Activated CD4-positive, alpha-beta T cell treated with anti-CD3 and anti-CD28 coated beads, Interleukin-10, Interleukin-2, amounts not matched to agents 100 ng/mL and 50 ng/mL, durations not matched to agents 16 hours and 8 hours (primary cell): ENCODE measurements around the gene GABRG3.
"Not testable (repeated sequence)": the region's sequence is repeated elsewhere in the genome, so short reads cannot be mapped to it uniquely, and the experiment has no call there.

Experiments used
- DNase-seq: peaks from one replicate; pipeline ENCODE4 v3.0.0-alpha.2; 2020

Gene GABRG3

DNA sequence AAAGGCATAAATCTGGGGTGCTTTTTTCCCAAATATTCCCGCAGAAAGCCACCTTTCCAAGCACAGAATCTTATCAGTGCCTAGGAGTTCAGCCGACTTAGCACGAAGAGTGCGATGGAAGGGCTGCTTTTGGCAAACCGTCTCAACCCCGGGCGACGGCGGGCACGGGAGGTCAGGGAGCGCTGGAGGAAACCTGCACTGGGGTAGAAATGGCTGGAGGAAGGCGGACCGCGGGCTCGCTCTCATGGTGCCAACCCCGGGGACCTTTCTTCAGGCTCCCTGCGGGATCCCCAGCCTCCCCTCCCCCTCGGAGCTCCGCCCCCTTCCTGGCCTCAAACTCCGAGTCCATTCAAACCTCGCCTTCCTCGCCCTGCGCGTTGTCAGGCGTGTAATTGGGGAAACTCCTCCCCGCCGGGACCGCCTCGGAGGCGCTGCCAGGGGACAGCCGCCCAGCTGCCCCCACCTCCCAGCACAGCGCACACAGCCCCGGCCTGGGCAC, at the start of gene GABRG3:
TSS of gene GABRG3 (plus strand) at position 470 of the 499 bp plus-strand sequence.
- DNase-seq, result peak; percentile 2

DNA sequence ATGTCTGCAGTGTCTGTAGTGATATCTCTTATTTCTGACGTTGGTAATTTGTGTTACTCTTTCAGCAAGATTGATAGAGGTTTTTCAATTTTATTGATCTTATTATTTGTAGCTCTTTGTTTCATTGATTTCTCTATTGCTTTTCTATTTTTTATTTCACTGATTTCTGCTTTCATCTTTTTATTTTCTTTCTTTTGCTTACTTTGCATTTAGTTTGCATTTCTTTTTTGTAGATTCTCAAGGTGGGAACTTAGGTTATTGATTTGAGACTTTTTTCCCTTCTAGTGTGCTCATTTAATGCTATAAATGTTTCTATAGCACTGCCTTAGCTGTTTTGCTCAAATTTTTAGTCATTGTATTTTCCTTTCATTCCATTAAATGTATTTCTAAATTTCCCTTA, 49.5 kb upstream of the GABRG3 start:
- no peak for DNase-seq

DNA sequence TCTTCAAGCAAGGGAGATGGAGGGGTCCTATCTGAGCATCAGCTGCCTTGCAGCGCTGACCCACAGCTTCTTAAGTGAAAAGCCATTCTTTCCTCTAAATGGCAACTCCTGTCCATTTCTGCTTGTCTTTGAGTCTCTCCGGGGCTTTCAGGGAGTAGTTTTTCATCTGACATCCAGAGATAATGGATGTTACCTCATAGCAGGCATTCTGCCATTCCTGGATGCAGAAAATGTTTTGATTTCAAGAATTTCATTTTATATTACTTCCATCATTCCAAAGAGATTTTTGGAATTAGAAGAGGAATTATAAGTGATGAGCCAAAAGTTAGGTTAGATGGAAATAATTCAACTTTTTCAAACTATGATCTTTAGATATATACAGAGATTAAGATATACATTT, 44.9 kb upstream of the GABRG3 start:
- no peak for DNase-seq

DNA sequence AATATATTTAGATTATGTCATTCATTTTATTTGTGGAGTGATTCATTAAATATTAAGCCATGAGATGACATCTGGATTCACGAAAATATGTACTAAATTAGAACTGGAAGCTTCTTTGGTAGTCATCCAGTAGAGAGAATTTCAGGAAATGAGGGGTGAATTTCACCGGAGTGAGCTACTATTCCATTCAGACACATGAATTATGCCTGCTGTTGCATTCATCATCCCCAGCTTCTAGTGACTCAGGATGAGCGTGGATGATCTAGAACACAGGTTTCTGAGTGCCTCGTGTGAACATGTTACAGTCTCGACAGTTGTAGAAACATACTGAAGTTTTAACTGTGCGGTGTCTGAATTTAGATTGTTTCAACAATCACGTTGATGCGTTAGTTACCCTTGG, 42.9 kb upstream of the GABRG3 start:
- no peak for DNase-seq

DNA sequence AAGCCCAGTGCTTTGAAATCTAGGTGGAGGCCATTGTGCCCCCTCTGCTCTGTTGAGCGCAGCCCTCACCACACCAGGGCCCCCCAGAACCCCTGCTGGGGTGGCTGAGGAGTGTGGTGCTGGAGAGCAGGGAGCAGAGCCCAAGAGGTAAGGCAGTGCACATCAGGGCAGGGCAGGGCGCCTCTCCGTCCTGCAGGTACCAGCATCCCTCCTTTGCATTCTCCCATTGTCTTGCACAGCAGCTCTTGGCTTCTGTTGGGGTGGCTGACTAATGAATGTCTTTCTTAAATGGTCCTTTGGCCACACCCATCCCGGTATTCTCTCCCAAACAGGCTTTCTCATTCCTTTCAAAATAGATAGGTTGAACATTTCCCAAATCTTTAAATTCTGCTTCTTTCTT, 41.4 kb upstream of the GABRG3 start:
- DNase-seq, result no peak

DNA sequence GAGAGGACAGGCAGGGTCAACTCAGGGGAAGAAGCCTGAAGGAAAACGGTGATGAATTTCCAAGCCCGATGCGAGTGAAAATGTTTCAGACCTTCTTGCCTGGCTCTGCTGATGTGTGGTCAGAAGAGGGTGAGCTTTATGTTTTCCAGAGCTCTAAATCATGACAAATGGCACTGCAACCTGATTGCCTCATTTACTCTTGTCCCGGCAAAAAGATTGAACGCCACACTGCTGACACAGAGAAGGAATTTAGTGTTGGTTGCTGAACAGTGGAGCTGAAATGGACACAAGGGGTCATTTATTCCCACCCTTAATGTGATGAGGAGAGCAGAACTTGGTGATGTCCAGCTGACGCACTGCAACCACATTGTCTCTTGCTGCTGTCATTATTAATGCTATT, 36.1 kb upstream of the GABRG3 start:
- no peak for DNase-seq

DNA sequence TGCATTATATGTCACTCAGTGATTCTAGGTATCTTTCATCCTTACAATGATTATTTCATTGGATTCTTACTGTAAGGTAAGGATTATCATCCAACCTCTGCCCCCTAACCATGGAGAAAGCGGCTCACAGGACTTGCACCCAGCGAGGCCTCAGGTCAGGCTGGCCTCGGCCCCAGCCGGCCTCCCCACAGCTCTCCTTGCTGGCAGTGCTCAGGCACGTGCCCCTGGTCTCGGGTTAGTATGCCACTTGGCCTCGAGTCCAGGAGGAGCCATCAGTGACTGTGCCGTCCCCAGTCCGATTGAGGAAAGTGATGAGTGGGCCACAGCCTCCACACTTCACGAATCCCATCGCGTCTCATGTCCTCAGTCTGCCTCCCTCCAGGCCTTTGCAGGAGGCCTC, 35.7 kb upstream of the GABRG3 start:
- DNase-seq, result no peak

DNA sequence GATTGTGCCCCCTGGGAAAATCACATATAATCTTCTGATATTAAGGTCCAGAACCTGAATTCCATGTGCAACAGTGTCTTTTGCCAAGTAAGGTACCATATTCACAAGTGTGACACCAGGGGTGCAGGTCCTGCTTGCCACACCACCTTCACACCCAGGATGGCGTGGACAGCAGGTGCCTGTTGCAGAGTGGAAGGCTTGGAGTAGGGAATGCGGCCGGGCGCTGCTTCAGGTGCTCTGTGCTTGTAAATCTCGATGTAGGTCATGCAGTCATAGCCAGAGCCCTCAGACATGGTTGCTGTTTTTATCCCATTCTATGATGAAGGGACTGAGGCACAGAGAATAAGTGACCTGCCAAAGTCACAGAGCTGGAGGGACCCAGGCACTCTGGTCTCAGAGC, 34.5 kb upstream of the GABRG3 start:
- no peak for DNase-seq

DNA sequence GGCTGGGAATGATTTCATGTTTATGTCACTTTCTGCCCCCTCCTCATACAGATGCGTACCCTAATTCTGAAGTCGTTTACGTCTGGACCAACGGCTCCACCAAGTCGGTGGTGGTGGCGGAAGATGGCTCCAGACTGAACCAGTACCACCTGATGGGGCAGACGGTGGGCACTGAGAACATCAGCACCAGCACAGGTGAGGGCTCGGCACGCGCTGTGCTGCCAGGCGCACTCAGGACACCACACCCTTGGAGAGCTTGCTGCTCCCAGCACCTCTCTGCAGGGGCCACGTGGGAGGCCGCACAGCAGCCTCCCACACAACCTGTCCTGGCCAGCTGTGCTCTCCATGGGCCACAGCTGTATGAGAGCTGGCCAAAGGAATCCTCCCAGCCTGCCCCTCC, 33.8 kb upstream of the GABRG3 start:
- no peak for DNase-seq

DNA sequence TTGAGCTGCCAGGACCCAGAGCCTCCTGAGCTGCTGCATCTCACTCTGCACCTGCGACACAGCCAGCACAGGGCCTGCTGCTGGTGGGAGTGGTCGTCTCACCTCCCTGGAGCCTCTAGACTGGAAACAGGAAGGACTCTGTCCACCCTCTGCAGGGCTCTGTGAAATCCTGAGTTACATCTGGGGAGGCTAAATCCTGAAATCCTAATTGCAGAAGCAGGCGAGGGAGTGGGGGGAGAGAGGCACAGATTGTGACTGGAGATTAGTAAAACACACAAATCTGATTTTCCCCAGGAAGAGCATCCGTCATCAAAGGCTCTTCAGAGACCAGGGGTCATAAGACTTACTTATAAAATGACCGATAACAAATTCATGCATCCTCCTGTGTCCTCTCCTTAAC, 31.6 kb upstream of the GABRG3 start:
- DNase-seq, result no peak

DNA sequence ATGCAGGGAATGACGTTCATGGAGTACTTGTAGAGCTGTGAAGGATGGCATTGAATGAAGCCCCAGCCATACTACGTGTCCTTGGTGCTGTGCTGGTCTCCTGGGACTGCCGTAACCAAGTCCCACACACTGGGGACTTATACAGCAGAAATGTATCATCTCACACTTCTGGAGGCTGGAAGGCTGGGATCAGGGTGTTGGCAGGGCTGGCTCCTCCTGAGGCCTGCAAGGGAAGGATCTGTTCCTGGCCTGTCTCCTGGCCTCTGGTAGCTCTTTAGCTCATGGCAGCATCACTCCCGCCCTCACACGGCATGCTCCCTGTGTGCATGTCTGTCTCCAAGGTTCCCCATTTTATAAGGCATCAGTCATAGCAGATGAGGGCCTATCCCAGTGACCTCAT, 29.5 kb upstream of the GABRG3 start:
- no peak for DNase-seq

DNA sequence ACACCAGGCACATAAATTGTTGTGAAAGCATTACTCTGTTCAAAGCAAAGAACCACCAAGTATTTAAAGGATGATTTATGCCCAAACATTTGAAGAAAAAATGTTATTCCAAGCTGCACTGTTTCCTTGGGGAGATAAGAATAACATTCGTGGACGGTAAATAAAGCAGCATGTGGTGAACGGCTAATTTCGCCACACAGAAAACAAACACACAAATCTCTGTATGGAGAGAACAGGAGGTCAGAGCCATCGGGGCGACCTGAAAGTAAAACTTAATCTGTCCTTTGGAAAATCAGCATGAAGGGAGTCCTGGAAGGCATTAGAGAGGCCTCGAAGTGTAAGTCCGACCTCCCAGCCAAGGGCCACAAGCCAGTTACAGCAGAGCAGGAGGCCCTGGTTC, 27.1 kb upstream of the GABRG3 start:
- no peak for DNase-seq

DNA sequence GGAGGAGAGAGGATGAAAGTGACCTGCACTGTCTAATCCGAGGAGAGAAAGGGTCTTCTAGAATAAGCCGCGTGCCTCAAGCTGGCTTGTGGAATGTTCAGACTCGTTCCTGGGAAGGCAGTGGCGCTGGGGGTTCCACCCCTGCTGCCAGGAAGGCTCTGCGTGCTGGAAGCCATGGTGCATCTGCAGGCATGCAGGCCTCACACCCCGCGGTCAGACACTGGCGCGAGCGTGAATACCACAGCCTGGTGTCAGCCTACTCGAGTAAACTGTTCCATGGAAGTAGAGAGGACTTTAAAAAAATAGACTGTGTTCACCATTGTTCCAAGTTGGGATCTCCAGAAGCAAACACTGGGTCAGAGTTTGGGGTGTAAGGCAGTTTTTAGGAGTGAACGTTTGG, 25.9 kb upstream of the GABRG3 start:
- DNase-seq, result no peak

DNA sequence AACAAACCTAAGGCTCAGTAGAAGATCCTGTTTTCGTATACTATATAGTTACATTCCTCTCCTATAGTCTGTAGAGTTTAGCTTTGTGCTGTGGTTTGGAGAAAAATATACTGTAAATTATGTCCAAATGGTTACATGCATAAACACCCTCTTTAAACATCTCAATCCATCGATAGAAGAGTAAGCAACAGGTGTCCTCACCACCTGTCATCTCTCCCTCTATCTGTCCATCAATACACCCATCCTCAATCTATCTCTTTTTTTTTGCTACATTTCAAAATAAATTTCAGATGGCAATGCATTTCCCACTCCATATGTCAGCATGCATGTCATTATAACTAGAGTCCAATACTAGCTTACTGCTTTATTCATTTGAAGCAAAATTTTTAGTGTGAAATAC, 21.0 kb upstream of the GABRG3 start:
- DNase-seq, result no peak

DNA sequence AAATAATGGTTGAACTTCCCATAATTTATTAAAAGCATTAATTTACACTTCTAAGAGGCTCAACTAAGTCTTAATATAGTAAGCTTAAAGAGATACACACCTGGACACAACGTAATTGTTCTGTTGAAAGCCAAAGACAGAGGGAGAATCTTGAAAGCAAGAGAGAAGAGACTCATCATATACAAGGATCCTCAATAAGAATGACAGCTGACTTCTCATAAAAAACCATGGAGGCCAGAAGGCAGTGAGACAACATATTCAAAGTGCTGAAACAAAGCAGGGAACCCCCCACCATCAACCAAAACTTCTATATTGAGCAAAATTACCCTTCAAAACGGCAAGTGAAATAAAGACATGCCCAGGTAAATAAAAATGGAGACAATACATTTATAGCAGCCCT, 16.6 kb upstream of the GABRG3 start:
- no peak for DNase-seq

DNA sequence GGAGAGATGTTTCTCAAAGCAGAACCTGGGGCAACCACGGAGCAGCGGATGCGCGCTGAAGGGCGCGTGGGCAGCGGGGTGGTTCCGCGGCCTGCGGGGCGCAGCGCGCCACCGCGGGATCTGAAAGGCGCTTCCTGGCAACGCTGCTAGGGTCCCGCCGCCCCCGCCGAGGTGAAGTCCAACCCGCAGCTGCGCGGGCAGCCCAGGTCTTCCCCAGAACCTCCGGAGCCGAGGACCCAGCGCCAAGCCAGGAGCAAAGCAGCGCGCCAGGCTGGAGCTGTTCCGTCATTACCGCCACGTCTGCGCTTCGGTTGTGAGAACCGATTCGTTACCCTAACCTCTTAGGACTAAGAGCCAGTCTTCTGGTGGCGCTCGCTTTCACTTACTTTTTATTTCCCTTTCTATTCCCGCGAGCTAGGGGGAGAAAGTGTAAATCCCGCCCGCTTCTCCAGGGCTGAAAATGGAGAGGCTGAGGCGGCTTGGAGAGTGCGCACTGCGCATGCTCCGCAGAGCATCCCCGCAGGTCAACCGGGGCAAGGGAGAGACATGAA, 3.2 kb upstream of the GABRG3 start:
- DNase-seq, result no peak

DNA sequence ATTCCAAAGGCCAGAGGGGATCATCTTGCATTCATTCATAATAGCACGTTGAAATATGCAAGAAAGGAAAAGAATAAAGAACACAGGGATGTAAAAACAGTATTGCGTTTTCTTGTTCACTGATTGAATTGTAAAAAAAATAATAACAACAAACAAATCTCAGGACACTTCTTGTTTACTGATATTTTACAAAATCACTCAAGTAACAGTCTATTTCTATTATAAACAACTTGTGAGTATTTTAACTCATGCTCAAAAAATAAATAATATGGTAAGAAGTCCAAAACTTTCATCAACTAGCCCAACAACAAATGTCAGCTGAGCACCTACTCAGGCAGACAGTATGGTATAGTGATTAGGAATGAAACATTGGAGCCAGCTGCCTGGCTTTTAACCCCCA, 2.2 kb upstream of the GABRG3 start:
- DNase-seq, result no peak

DNA sequence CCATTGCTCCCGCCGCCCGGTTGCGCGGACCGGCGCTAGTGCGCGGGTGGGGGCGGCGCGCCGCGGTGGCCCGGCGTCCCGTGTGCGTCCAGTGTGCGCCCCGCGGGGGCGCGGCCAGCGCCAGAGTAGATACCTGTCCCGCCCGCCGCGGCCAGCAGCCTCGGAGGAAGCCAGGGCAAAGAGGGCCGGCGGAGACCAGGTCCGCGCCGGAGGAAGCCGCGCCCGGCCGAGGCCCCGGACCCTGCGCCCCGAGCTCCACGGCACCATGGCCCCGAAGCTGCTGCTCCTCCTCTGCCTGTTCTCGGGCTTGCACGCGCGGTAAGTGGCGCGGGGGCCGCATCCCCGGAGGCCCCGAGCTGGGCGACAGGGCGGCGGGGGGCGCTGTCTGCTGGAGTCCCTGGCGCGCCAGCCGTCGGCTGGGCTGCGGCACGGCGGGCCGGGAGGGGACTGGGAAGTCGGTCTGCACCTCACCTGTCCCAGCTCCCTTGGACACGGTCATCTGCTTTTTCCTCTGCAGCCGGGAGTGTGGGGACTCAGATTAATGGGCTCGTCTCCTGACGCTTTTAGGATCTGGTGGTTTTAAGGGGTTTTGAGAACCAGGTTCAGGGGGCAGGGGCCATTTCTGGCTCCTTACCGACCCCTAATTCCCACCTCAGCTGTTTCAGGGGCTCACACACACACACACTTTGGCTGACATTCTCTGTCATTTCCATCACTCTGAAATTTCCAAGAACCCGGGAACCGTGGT, 464 bp downstream of the GABRG3 start:
- DNase-seq, result no peak

DNA sequence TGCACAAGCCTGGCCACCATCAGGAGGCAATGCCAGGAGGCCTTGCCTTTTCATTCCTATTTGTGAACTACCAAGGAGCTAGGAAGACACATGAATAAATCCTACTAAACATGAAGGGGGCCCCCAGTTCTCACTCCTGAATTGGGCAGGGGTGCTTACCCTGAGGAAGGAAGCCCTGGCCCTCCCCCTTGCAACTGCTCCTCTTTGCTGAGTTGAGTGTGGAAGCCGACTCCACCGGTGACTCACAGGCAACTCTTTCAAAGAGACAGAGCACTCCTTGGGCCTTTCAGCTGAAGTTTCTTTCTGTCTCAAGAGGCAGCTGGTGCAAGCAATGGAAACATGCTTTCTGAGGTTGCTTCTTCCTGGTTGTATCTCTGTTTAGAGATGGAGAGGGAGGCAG, 1.7 kb downstream of the GABRG3 start:
- no peak for DNase-seq

DNA sequence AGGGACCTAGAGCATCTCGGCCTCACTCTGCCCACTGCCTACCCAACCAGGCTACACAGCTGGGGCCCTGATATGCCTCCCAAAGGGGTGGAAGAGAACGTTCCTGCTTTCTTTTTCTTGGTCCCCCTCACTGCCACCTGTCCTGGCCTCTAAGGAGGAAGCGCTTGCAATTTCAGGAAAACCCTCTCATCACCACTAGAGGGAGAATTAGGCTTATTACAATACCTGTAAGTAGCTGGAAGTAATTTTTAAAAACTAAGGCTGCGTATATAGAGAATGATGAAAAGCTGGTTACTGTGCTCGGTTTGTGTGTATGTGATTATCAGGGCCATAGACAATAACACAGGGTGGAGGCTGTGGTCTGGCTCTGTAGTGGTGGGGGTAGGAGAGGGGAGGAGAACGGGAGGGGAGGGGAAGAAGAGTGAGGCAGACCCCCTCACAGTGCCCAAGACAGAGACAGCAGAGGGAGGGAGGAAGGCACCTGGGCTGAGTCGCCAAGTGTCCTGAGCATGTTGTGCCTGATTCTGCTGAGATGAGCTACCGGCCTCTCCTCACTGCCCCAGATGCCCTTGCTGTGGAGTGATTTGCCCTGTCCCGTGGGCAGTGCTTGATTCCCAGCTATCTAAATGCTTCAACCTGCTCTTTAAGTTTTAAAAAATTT, 3.3 kb downstream of the GABRG3 start:
- no peak for DNase-seq

DNA sequence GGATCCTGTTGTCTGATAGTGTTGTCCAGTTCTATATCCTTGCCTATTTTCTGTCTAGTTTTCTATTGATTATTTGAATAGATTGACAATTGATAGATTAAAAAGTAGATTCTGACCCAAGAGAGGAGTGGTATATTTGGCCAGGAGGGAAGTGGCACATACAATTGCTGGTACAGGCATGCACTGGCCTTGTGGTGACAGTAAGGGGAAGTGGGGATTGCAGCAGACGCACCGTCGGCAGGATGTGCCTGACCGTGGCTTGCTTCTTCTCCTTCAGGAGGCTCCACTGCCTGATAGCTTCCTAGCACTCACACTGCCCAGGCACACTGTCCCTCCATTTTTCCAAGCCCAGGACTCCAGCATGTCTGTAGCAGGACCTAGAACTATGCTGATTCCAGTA, 10.5 kb downstream of the GABRG3 start:
- DNase-seq, result no peak

DNA sequence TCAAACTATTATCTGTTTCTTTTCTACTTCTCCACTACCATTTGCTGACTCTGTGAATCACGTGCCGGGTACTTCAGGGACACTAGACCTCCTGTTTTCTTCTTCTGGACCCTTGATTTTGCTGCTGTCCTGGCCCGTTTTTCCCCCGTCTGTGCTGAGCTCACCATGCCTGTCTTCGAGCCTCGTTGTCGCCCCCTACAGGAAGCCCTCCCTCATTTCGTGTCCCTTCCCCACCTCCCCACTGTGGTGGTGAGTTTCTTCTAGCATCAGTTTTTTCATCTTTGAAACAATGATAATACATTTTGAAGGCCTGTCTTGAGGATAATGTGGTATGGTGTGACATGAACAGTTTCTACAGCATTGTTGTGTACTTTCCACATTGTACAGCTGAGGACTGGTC, 12.8 kb downstream of the GABRG3 start:
- DNase-seq, result peak; percentile 5

DNA sequence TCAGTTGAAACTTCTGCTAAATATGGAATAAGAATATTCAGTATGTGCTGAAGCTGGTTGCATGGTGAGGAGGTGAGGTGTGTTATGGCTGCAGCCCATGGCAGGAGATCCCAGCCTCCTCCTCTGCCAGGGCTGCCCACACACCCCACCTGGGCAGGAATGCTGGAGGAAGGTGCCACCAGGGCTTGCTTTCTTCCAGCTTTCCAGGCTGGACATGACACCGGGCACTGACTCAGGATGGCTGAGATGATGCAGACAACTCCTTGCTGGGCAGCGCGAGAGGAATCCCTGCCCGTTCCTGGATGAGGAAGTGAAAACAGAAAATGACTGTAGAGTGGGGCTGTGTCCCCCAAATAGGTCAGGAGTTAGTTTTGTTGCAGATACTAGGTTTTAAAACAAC, 14.1 kb downstream of the GABRG3 start:
- no peak for DNase-seq

DNA sequence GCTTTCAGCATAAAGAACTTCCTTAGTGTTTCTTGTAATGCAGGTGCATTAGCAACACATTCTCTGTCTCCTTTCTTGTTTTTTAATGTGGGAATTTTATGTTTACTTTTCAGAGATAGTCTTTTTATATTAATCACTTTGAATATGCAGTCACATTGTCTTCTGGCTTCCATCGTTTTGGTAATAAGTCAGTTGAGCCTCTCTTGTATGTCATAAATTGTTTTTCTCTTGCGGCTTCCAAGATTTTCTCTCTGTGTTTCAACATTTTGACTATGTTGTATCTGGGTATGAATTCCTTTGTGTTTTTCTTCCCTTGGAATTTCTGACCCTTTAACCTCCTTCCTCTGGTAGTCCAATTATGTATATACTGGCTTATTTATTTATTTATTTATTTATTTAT, 25.3 kb downstream of the GABRG3 start:
- no peak for DNase-seq

DNA sequence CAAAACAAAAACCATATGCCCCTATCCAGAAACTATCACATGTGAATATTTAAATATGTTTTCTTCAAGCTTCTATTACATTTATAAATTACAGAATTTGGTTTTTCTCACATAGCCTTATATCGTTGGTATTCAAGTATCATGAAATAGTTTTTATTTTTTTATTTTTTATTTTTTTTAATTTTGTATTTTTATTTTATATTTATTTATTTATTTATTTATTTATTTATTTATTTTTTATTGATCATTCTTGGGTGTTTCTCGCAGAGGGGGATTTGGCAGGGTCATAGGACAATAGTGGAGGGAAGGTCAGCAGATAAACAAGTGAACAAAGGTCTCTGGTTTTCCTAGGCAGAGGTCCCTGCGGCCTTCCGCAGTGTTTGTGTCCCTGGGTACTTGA, 32.0 kb downstream of the GABRG3 start:
- DNase-seq, result not testable (repeated sequence)
